CD14-positive monocyte (primary cell): ENCODE measurements around the gene ABHD17B. TPM values are rescaled to one million over a fixed set of nuclear protein-coding genes. Genes with fewer than 3 reads are reported as not detected.

Experiments used
- DNase-seq, 3 donors: peaks; one replicate each; pipeline ENCODE4 v3.0.0-alpha.2; 2011 to 2022
- H2AFZ ChIP-seq: 2 replicates; pipeline ENCODE4 v1.6.0; 2012; ENCODE audit warnings: mild to moderate bottlenecking, low read depth, low read length, inconsistent platforms; ENCODE audit not compliant: insufficient read depth, poor library complexity, severe bottlenecking
- H3K27ac ChIP-seq, 2 donors: 1 replicate in 1 of 2; 2 replicates in 1 of 2; pipeline ENCODE4 v1.5.1; 2012 to 2013; ENCODE audit warnings: low read length in 2 of 2, control low read depth in 1 of 2, inconsistent platforms in 1 of 2, low read depth in 1 of 2, mild to moderate bottlenecking in 1 of 2
- H3K27me3 ChIP-seq, 2 donors: one replicate each; pipeline versions ENCODE4 v1.6.0 to v1.6.1; 2011 to 2013; ENCODE audit warnings: low read length in 2 of 2; ENCODE audit not compliant: control insufficient read depth in 2 of 2, insufficient read depth in 2 of 2
- H3K36me3 ChIP-seq, 2 donors: replicated peaks in 1 of 2; 1 replicate in 1 of 2; 2 replicates in 1 of 2; pipeline versions ENCODE4 v1.5.1 to v1.6.1; 2012 to 2013; ENCODE audit warnings: low read length in 2 of 2, control low read depth in 1 of 2, inconsistent platforms in 1 of 2, mild to moderate bottlenecking in 1 of 2; ENCODE audit not compliant: insufficient read depth in 2 of 2, control insufficient read depth in 1 of 2
- H3K4me1 ChIP-seq, 2 donors: 1 replicate in 1 of 2; 2 replicates in 1 of 2; pipeline versions ENCODE4 v1.5.1 to v1.6.1; 2012 to 2013; ENCODE audit warnings: low read length in 2 of 2, control low read depth in 1 of 2, inconsistent platforms in 1 of 2, mild to moderate bottlenecking in 1 of 2, moderate library complexity in 1 of 2; ENCODE audit not compliant: insufficient read depth in 2 of 2, control insufficient read depth in 1 of 2
- H3K4me2 ChIP-seq: replicated peaks from 2 replicates; pipeline ENCODE3; 2012; ENCODE audit warnings: low read length, moderate library complexity, mild to moderate bottlenecking; ENCODE audit not compliant: poor library complexity, severe bottlenecking; ENCODE audit errors: extremely low read depth
- H3K4me3 ChIP-seq, 3 experiments: fragments of 200-600 bp in 1 of 3; sonication (generic) in 1 of 3; replicated peaks in 1 of 3; 1 replicate in 2 of 3; 2 replicates in 1 of 3; pipeline ENCODE4 v1.5.1; 2011 to 2013; ENCODE audit warnings: low read length in 3 of 3, mild to moderate bottlenecking in 3 of 3, control low read depth in 2 of 3, low read depth in 2 of 3, inconsistent platforms in 1 of 3, moderate library complexity in 1 of 3
- H3K79me2 ChIP-seq: 2 replicates; pipeline ENCODE4 v1.6.0; 2012; ENCODE audit warnings: mild to moderate bottlenecking, control low read depth, inconsistent platforms, low read length, moderate library complexity; ENCODE audit not compliant: insufficient read depth
- H3K9ac ChIP-seq: 2 replicates; pipeline ENCODE4 v1.6.0; 2017; ENCODE audit warnings: low read length, mild to moderate bottlenecking; ENCODE audit not compliant: insufficient read depth, poor library complexity, severe bottlenecking
- H3K9me3 ChIP-seq, 2 donors: replicated peaks in 1 of 2; 1 replicate in 1 of 2; 2 replicates in 1 of 2; pipeline versions ENCODE4 v1.5.1 to v1.6.1; 2012 to 2013; ENCODE audit warnings: low read length in 2 of 2, control low read depth in 1 of 2; ENCODE audit not compliant: control insufficient read depth in 1 of 2, insufficient read depth in 1 of 2
- H4K20me1 ChIP-seq: 2 replicates; pipeline ENCODE4 v1.6.0; 2012; ENCODE audit warnings: mild to moderate bottlenecking, low read length, control low read depth, moderate library complexity; ENCODE audit not compliant: insufficient read depth
- H3K27ac Mint-ChIP-seq, 7 donors: one replicate each; pipeline ENCODE4 v1.8.0; 2020; ENCODE audit warnings: mild to moderate bottlenecking in 7 of 7, mixed read lengths in 7 of 7, moderate library complexity in 6 of 7, inconsistent platforms in 2 of 7
- H3K27me3 Mint-ChIP-seq, 3 donors: one replicate each; pipeline ENCODE4 v1.8.0; 2021 to 2022; ENCODE audit warnings: low read depth in 3 of 3, mild to moderate bottlenecking in 3 of 3, mixed read lengths in 3 of 3, moderate library complexity in 3 of 3, inconsistent platforms in 1 of 3
- H3K36me3 Mint-ChIP-seq, 2 donors: one replicate each; pipeline ENCODE4 v1.8.0; 2020; ENCODE audit warnings: mixed read lengths in 2 of 2, inconsistent platforms in 1 of 2, mild to moderate bottlenecking in 1 of 2
- H3K4me1 Mint-ChIP-seq: one replicate; pipeline ENCODE4 v1.8.0; 2020; ENCODE audit warnings: mild to moderate bottlenecking, mixed read lengths
- H3K4me3 Mint-ChIP-seq, 2 donors: one replicate each; pipeline ENCODE4 v1.8.0; 2020; ENCODE audit warnings: mild to moderate bottlenecking in 2 of 2, mixed read lengths in 2 of 2, moderate library complexity in 1 of 2
- H3K9me3 Mint-ChIP-seq, 7 donors: one replicate each; pipeline ENCODE4 v1.8.0; 2020 to 2022; ENCODE audit warnings: mixed read lengths in 7 of 7, mild to moderate bottlenecking in 6 of 7, moderate library complexity in 6 of 7, inconsistent platforms in 2 of 7
- CTCF ChIP-seq: fragments of 200-600 bp; IDR thresholded peaks from one replicate; pipeline ENCODE4 v1.8.0; 2022; ENCODE audit warnings: antibody characterized with exemption, mild to moderate bottlenecking
- WGBS: methylation state at CpG from one replicate; pipeline ENCODE4 v1.1.5; 2013; ENCODE audit warnings: missing lambda C conversion rate; ENCODE audit not compliant: insufficient coverage; 5-methylcytosine and 5-hydroxymethylcytosine counted together
- intact Hi-C, 2 donors: fragments of 100-400 bp; cut with micrococcal nuclease; formaldehyde crosslinking; loops; one replicate each; pipeline versions ENCODE4 v1.15.0 to v1.15.1; 2023
- polyA plus RNA-seq, 3 donors: library from polyadenylated mRNA; depleted of rRNA in 1 of 3; unstranded in 2 of 3; stranded (reverse) in 1 of 3; fragments of 300-500 nt in 2 of 3; fragments of >200 nt in 1 of 3; fragmentation: Illumina TruSeq in 2 of 3; gene quantifications; 1 replicate in 2 of 3; 2 replicates in 1 of 3; pipeline ENCODE4 v1.2.3, GENCODE V29; 2012 to 2021

Gene ABHD17B
- polyA plus RNA-seq, 3 donors, result 4.1 to 12.8 (median 12.3) TPM

GRCh38 chr9:71876106-71876505, 34.9 kb downstream of the ABHD17B start:
- H3K9me3 Mint-ChIP-seq, result peaks cover 20 to 30% (median 24%) of the 10 kb centered on the region in 7 donors
- H3K4me3 ChIP-seq, result no peak overlapping the region
- no peak overlapping the region for H3K27ac ChIP-seq
- no peak overlapping the region for H3K4me2 ChIP-seq
- no peak for DNase-seq
- TF ChIP-seq CTCF, result no peak
- peaks cover 16 to 29% of the 10 kb centered on the region in 2 donors for H3K9me3 ChIP-seq
- H3K27me3 Mint-ChIP-seq, result no peaks in the 10 kb centered on the region
- H2AFZ ChIP-seq, result no peak overlapping the region
- peaks cover 2 to 26% of the 10 kb centered on the region in 2 donors for H3K36me3 ChIP-seq
- H3K4me1 Mint-ChIP-seq, result no peaks in the 10 kb centered on the region
- no peak overlapping the region for H3K9ac ChIP-seq
- H4K20me1 ChIP-seq, result peaks cover 22% of the 10 kb centered on the region
- WGBS, result no CpG with 5 or more reads among the region's 2 CpGs
- H3K36me3 Mint-ChIP-seq, result peaks cover 10 to 30% of the 10 kb centered on the region in 2 donors
- intact Hi-C loops, result no loop called here
- no peaks in the 10 kb centered on the region for H3K27me3 ChIP-seq
- H3K27ac Mint-ChIP-seq, result no peak overlapping the region
- H3K4me3 Mint-ChIP-seq, result no peak overlapping the region
- no peaks in the 10 kb centered on the region for H3K4me1 ChIP-seq
- peaks cover 78% of the 10 kb centered on the region for H3K79me2 ChIP-seq

- H3K36me3 Mint-ChIP-seq, result peaks cover 12 to 35% of the 10 kb centered on the region in 2 donors
- peaks cover 22% of the 10 kb centered on the region for H4K20me1 ChIP-seq
- H3K4me1 ChIP-seq, result no peaks in the 10 kb centered on the region
- no peak overlapping the region for H2AFZ ChIP-seq
- no peaks in the 10 kb centered on the region for H3K27me3 ChIP-seq
- H3K4me3 ChIP-seq, result no peak overlapping the region
- H3K9ac ChIP-seq, result no peak overlapping the region
- no peak overlapping the region for H3K4me2 ChIP-seq
- intact Hi-C loops, result no loop called here
- H3K36me3 ChIP-seq, result peaks cover 5 to 33% of the 10 kb centered on the region in 2 donors
- WGBS, result 100% methylated on average over 3 of the region's 6 CpGs
- no peak overlapping the region for H3K27ac ChIP-seq
- DNase-seq, result no peak
- no peak overlapping the region for H3K27ac Mint-ChIP-seq
- peaks cover 74% of the 10 kb centered on the region for H3K79me2 ChIP-seq
- no peak for TF ChIP-seq CTCF
- H3K4me1 Mint-ChIP-seq, result no peaks in the 10 kb centered on the region
- H3K9me3 Mint-ChIP-seq, result peaks cover 19 to 27% (median 23%) of the 10 kb centered on the region in 7 donors
- no peaks in the 10 kb centered on the region for H3K27me3 Mint-ChIP-seq
- H3K9me3 ChIP-seq, result peaks cover 16 to 26% of the 10 kb centered on the region in 2 donors
- no peak overlapping the region for H3K4me3 Mint-ChIP-seq
These were observed 35.6 kb downstream of the ABHD17B start for GRCh38 chr9:71875345-71875744.
